Central memory CD4-positive, alpha-beta T cell (primary cell): ENCODE results near the gene NUS1.
"Not testable (repeated sequence)": the region's sequence is repeated elsewhere in the genome, so short reads cannot be mapped to it uniquely, and the experiment has no call there.

Experiments
- DNase-seq: peaks from one replicate; pipeline ENCODE4 v3.0.0; 2022
- total RNA-seq, 3 experiments: gene quantifications; one replicate each; lab custom pipeline; 2026; lab: John Stamatoyannopoulos, UW

Gene NUS1
- total RNA-seq = 24.5 to 139 (median 53.4) reads per million in 3 experiments

- DNase-seq = peak; percentile 96
Measured at GRCh38 chr6:117674991-117675657, at the start of gene NUS1. Gene NUS1 (plus strand): TSS chr6:117675469. CDS start chr6:117675671, 202 bp downstream.

- no peak for DNase-seq
Measured at GRCh38 chr6:117627533-117627932, 47.7 kb upstream of the NUS1 start.

GRCh38 chr6:117629119-117629660 is 46.1 kb upstream of the NUS1 start:
- DNase-seq = no peak

GRCh38 chr6:117637770-117638169 is 37.5 kb upstream of the NUS1 start:
- DNase-seq = no peak

- DNase-seq = no peak
Measured at GRCh38 chr6:117642976-117643375, 32.3 kb upstream of the NUS1 start.

- DNase-seq = not testable (repeated sequence)
Measured at GRCh38 chr6:117651984-117652383, 23.3 kb upstream of the NUS1 start.

GRCh38 chr6:117653949-117654348 is 21.3 kb upstream of the NUS1 start:
- no peak for DNase-seq

- DNase-seq = no peak
Measured at GRCh38 chr6:117655380-117655779, 19.9 kb upstream of the NUS1 start.

- DNase-seq = no peak
Measured at GRCh38 chr6:117666881-117667280, 8.4 kb upstream of the NUS1 start.

GRCh38 chr6:117668736-117669135 is 6.5 kb upstream of the NUS1 start:
- no peak for DNase-seq

- DNase-seq = no peak
Measured at GRCh38 chr6:117674503-117674902, 766 bp upstream of the NUS1 start.

- DNase-seq = not testable (repeated sequence)
Measured at GRCh38 chr6:117675658-117676301, 511 bp downstream of the NUS1 start.

- no peak for DNase-seq
Measured at GRCh38 chr6:117676577-117677218, 1.4 kb downstream of the NUS1 start.

- DNase-seq = no peak
Measured at GRCh38 chr6:117677553-117678141, 2.4 kb downstream of the NUS1 start.

GRCh38 chr6:117681162-117681741 is 6.0 kb downstream of the NUS1 start:
- no peak for DNase-seq

- no peak for DNase-seq
Measured at GRCh38 chr6:117684749-117685148, 9.5 kb downstream of the NUS1 start.

- no peak for DNase-seq
Measured at GRCh38 chr6:117685359-117685758, 10.1 kb downstream of the NUS1 start.

GRCh38 chr6:117687021-117687648 is 11.9 kb downstream of the NUS1 start:
- no peak for DNase-seq

- not testable (repeated sequence) for DNase-seq
Measured at GRCh38 chr6:117689584-117689983, 14.3 kb downstream of the NUS1 start.

- no peak for DNase-seq
Measured at GRCh38 chr6:117706504-117706903, 31.2 kb downstream of the NUS1 start.

GRCh38 chr6:117706936-117707509 is 31.8 kb downstream of the NUS1 start:
- DNase-seq = not testable (repeated sequence)

- DNase-seq = no peak
Measured at GRCh38 chr6:117711369-117711768, 36.1 kb downstream of the NUS1 start.
